K562 (cell line): ENCODE results near the gene SLC4A2. TPM values are rescaled to one million over a fixed set of nuclear protein-coding genes. Genes with fewer than 3 reads are reported as not detected.
A peak's percentile ranks its signal among the peaks of the same experiment; 100 is the strongest.

Source experiments
- CCNT2 ChIP-seq: IDR thresholded peaks from 2 replicates; pipeline ENCODE4 v1.6.1; 2011; ENCODE audit warnings: borderline replicate concordance, low read depth, mild to moderate bottlenecking, moderate library complexity, mixed read lengths, low read length; ENCODE audit not compliant: insufficient read length; ENCODE audit errors: extremely low read depth
- FOS ChIP-seq: IDR thresholded peaks from 3 replicates; pipeline ENCODE4 v1.6.1; 2011; ENCODE audit not compliant: insufficient read length; ENCODE audit errors: extremely low read depth
- HDAC6 ChIP-seq: IDR thresholded peaks from 2 replicates; pipeline ENCODE4 v1.6.1; 2012; ENCODE audit warnings: low read depth, mild to moderate bottlenecking, control low read depth, inconsistent platforms, low read length, moderate library complexity
- KAT2B ChIP-seq: IDR thresholded peaks from one replicate; pipeline ENCODE4 v1.6.1; 2012; ENCODE audit warnings: low read depth, mild to moderate bottlenecking, control low read depth, inconsistent platforms, low read length, moderate library complexity
- MCM2 ChIP-seq: fragments of 450-650 bp; IDR thresholded peaks from 2 replicates; pipeline ENCODE4 v1.6.1; 2017; ENCODE audit warnings: low read depth, mild to moderate bottlenecking
- SIX5 ChIP-seq, 2 experiments: IDR thresholded peaks; 2 replicates each; pipeline ENCODE4 v1.6.1; 2011; ENCODE audit warnings: low read length in 2 of 2, borderline replicate concordance in 1 of 2, low read depth in 1 of 2, mild to moderate bottlenecking in 1 of 2, moderate library complexity in 1 of 2; ENCODE audit not compliant: insufficient read depth in 1 of 2
- STAG1 ChIP-seq: sonication (generic); formaldehyde crosslinking; IDR thresholded peaks from 2 replicates; pipeline ENCODE4 v1.5.0; 2020; ENCODE audit warnings: missing genetic modification reagents, borderline replicate concordance
- TCFL5 ChIP-seq: fragments of 250-450 bp; sonication (Bioruptor Pico); conservative IDR thresholded peaks from 2 replicates; pipeline ENCODE4 v1.6.1; 2021; ENCODE audit warnings: mild to moderate bottlenecking, moderate library complexity, matching md5 sums
- ZBTB1 ChIP-seq: sonication (generic); formaldehyde crosslinking; IDR thresholded peaks from 2 replicates; pipeline ENCODE4 v1.8.1; 2023; ENCODE audit warnings: missing genetic modification reagents, low read depth, mild to moderate bottlenecking, borderline replicate concordance
- ZBTB8A ChIP-seq: fragments of 450-650 bp; IDR thresholded peaks from 2 replicates; pipeline ENCODE4 v1.6.1; 2018; ENCODE audit warnings: mild to moderate bottlenecking, moderate library complexity; ENCODE audit not compliant: partially characterized antibody
- ZC3H11A ChIP-seq: IDR thresholded peaks from 2 replicates; pipeline ENCODE4 v1.6.1; 2012; ENCODE audit warnings: low read depth, low read length, improper control_type of control experiment
- ZFP1 ChIP-seq: fragments of 450-650 bp; formaldehyde crosslinking; IDR thresholded peaks from 2 replicates; pipeline ENCODE4 v1.4.0; 2020; ENCODE audit warnings: mild to moderate bottlenecking, mixed read lengths
- polyA plus RNA-seq, 8 experiments: library from polyadenylated mRNA; depleted of rRNA in 4 of 8; stranded (reverse) in 5 of 8; unstranded in 3 of 8; fragments of >200 nt; fragmentation: Nextera tagmentation in 2 of 8; fragmentation: Illumina TruSeq in 1 of 8; extraction: Ambion mirVana in 2 of 8; extraction: Trizol in 1 of 8; gene quantifications; 2 replicates each; pipeline versions ENCODE4 v1.2.1 to v1.2.3, GENCODE V29; 2011 to 2014; ENCODE audit warnings: inconsistent platforms in 1 of 8, missing spikeins in 1 of 8
- total RNA-seq, 7 experiments: library from RNA; depleted of rRNA in 6 of 7; stranded (reverse); fragments of >200 nt in 6 of 7; fragmentation: Illumina TruSeq in 2 of 7; extraction: Trizol in 2 of 7; gene quantifications; 2 replicates each; pipeline versions ENCODE4 v1.2.1 to v1.2.3, GENCODE V29; 2011 to 2021; ENCODE audit warnings: low replicate concordance in 1 of 7
- TF ChIP-seq, protein P1 (sequence below): fragments of 450-650 bp; IDR thresholded peaks from 2 replicates; pipeline ENCODE4 v1.6.1; 2017; ENCODE audit warnings: mild to moderate bottlenecking, moderate library complexity
- TF ChIP-seq, protein P2 (sequence below): sonication (generic); formaldehyde crosslinking; IDR thresholded peaks from 2 replicates; pipeline ENCODE4 v1.4.0; 2020; ENCODE audit warnings: mild to moderate bottlenecking, missing genetic modification reagents
- TF ChIP-seq, protein P3 (sequence below): fragments of 250-450 bp; sonication (Bioruptor Pico); IDR thresholded peaks from 2 replicates; pipeline ENCODE4 v1.5.0; 2021
- TF ChIP-seq, protein P4 (sequence below): fragments of 250-450 bp; sonication (Bioruptor Pico); IDR thresholded peaks from 2 replicates; pipeline ENCODE4 v1.5.0; 2021; ENCODE audit warnings: mild to moderate bottlenecking, borderline replicate concordance
- TF ChIP-seq, protein P5 (sequence below): sonication (generic); formaldehyde crosslinking; IDR thresholded peaks from 2 replicates; pipeline ENCODE4 v1.8.1; 2023; ENCODE audit warnings: mild to moderate bottlenecking, missing genetic modification reagents

Gene SLC4A2
- total and polyA plus RNA-seq, 9 of the 15 experiments (the other 6 are each of a cell fraction or from before 2014, with no cell fraction given) = 11.4 to 375 (median 130) TPM

DNA sequence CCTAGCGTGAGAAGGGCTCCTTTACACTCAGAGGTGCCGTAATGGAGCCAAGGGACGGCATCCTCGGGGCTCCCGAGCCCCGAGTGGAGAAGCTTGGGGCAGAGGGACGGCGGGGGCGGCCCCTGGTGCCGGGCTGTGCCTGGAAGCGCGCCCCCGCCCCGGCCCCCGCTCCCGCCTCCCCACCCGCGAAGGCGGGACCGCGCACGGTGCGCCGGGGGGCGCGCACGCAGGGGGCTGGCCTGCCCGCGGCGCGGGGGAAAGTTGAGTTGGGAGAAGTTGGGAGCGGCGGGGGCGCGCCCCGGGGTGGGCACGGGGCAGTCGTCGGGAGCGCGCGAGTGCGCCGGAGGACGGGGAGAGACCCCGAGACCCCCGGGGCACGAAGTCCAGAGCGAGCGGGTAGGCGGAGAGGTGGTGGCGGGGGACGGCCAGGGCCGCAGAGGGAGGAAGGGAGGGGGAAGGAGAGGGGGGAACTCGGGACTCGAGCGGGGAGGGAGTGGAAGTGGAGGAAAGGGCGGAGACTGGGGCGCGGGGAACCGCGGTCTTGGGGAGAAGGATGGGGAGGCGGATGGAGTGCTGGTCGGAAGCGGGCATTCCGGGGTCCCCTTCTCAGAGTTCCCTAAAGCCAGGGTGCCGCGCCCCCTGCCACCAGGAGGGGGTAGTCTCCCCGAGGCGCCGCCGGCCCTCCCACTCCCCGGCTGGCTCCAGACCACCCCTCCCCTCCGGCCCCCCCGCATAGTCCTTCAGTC, at the start of gene SLC4A2 (continued):
- TF ChIP-seq ZBTB8A = no peak
- TF ChIP-seq, protein P1, sequence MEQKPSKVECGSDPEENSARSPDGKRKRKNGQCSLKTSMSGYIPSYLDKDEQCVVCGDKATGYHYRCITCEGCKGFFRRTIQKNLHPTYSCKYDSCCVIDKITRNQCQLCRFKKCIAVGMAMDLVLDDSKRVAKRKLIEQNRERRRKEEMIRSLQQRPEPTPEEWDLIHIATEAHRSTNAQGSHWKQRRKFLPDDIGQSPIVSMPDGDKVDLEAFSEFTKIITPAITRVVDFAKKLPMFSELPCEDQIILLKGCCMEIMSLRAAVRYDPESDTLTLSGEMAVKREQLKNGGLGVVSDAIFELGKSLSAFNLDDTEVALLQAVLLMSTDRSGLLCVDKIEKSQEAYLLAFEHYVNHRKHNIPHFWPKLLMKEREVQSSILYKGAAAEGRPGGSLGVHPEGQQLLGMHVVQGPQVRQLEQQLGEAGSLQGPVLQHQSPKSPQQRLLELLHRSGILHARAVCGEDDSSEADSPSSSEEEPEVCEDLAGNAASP = no peak
- no peak for TF ChIP-seq ZFP1 (CRISPR knock-in tag)
- no peak for TF ChIP-seq SIX5 (IDR thresholded peaks at IDR 0.05; ENCODE audit: borderline replicate concordance in 1 of 2, insufficient read depth in 1 of 2, low read depth in 1 of 2, low read length in 2 of 2)
- no peak for TF ChIP-seq KAT2B
- no peak for TF ChIP-seq STAG1 (CRISPR knock-in tag)
- TF ChIP-seq ZBTB1 (CRISPR knock-in tag) = no peak
- TF ChIP-seq, protein P2, sequence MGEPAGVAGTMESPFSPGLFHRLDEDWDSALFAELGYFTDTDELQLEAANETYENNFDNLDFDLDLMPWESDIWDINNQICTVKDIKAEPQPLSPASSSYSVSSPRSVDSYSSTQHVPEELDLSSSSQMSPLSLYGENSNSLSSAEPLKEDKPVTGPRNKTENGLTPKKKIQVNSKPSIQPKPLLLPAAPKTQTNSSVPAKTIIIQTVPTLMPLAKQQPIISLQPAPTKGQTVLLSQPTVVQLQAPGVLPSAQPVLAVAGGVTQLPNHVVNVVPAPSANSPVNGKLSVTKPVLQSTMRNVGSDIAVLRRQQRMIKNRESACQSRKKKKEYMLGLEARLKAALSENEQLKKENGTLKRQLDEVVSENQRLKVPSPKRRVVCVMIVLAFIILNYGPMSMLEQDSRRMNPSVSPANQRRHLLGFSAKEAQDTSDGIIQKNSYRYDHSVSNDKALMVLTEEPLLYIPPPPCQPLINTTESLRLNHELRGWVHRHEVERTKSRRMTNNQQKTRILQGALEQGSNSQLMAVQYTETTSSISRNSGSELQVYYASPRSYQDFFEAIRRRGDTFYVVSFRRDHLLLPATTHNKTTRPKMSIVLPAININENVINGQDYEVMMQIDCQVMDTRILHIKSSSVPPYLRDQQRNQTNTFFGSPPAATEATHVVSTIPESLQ (CRISPR knock-in tag) = no peak; the same call in 1 of the 2 replicates
- TF ChIP-seq ZC3H11A = no peak
- no peak for TF ChIP-seq TCFL5 (CRISPR knock-in tag)
- TF ChIP-seq, protein P3, sequence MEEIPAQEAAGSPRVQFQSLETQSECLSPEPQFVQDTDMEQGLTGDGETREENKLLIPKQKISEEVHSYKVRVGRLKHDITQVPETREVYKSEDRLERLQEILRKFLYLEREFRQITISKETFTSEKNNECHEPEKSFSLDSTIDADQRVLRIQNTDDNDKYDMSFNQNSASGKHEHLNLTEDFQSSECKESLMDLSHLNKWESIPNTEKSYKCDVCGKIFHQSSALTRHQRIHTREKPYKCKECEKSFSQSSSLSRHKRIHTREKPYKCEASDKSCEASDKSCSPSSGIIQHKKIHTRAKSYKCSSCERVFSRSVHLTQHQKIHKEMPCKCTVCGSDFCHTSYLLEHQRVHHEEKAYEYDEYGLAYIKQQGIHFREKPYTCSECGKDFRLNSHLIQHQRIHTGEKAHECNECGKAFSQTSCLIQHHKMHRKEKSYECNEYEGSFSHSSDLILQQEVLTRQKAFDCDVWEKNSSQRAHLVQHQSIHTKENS (CRISPR knock-in tag) = no peak
- TF ChIP-seq FOS = no peak
- TF ChIP-seq, protein P4, sequence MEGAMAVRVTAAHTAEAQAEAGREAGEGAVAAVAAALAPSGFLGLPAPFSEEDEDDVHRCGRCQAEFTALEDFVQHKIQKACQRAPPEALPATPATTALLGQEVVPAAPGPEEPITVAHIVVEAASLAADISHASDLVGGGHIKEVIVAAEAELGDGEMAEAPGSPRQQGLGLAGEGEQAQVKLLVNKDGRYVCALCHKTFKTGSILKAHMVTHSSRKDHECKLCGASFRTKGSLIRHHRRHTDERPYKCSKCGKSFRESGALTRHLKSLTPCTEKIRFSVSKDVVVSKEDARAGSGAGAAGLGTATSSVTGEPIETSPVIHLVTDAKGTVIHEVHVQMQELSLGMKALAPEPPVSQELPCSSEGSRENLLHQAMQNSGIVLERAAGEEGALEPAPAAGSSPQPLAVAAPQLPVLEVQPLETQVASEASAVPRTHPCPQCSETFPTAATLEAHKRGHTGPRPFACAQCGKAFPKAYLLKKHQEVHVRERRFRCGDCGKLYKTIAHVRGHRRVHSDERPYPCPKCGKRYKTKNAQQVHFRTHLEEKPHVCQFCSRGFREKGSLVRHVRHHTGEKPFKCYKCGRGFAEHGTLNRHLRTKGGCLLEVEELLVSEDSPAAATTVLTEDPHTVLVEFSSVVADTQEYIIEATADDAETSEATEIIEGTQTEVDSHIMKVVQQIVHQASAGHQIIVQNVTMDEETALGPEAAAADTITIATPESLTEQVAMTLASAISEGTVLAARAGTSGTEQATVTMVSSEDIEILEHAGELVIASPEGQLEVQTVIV (CRISPR knock-in tag) = no peak
- TF ChIP-seq MCM2 = no peak
- TF ChIP-seq CCNT2 = peak; percentile 61
- TF ChIP-seq, protein P5, sequence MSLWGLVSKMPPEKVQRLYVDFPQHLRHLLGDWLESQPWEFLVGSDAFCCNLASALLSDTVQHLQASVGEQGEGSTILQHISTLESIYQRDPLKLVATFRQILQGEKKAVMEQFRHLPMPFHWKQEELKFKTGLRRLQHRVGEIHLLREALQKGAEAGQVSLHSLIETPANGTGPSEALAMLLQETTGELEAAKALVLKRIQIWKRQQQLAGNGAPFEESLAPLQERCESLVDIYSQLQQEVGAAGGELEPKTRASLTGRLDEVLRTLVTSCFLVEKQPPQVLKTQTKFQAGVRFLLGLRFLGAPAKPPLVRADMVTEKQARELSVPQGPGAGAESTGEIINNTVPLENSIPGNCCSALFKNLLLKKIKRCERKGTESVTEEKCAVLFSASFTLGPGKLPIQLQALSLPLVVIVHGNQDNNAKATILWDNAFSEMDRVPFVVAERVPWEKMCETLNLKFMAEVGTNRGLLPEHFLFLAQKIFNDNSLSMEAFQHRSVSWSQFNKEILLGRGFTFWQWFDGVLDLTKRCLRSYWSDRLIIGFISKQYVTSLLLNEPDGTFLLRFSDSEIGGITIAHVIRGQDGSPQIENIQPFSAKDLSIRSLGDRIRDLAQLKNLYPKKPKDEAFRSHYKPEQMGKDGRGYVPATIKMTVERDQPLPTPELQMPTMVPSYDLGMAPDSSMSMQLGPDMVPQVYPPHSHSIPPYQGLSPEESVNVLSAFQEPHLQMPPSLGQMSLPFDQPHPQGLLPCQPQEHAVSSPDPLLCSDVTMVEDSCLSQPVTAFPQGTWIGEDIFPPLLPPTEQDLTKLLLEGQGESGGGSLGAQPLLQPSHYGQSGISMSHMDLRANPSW = no peak; the same call in 1 of the 2 replicates
- TF ChIP-seq HDAC6 = no peak
